NCI-H2107 (cell line): ENCODE results near the gene HOXB9.

ENCODE experiments used
- DNase-seq: peaks from one replicate; lab custom pipeline; 2025; lab: John Stamatoyannopoulos, UW

The HOXB9 gene

GRCh38 chr17:48583708-48584222, 42.4 kb downstream of the HOXB9 start:
- DNase-seq = no peak

DNA sequence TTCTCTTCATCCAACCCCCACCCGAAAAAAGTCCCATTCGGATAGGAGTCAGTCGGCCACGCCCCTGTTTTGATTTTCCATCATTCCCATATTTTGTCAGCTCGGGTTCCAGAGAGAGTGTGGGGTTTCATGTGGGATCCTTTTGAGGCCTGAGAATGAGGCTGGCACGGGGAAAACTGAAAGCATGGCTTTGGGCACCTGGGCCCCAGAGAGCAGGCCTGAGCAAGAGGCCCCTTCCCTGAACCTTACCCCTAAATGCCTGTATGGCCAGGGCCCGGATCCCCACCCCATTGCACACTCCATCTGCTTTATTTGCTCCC, 43.4 kb downstream of the HOXB9 start:
- no peak for DNase-seq

- no peak for DNase-seq
Observed at GRCh38 chr17:48579760-48580554, 46.2 kb downstream of the HOXB9 start.

- DNase-seq = no peak
Observed at GRCh38 chr17:48579471-48579759, 46.7 kb downstream of the HOXB9 start.

GRCh38 chr17:48578616-48579470, 47.3 kb downstream of the HOXB9 start:
- DNase-seq = no peak

- DNase-seq = peak; percentile 64
Observed at GRCh38 chr17:48577946-48578615, 48.1 kb downstream of the HOXB9 start, which contains the start of gene HOXB4. HOXB4 (minus strand) TSS chr17:48578350; CDS start chr17:48578319, 31 bp downstream.

DNA sequence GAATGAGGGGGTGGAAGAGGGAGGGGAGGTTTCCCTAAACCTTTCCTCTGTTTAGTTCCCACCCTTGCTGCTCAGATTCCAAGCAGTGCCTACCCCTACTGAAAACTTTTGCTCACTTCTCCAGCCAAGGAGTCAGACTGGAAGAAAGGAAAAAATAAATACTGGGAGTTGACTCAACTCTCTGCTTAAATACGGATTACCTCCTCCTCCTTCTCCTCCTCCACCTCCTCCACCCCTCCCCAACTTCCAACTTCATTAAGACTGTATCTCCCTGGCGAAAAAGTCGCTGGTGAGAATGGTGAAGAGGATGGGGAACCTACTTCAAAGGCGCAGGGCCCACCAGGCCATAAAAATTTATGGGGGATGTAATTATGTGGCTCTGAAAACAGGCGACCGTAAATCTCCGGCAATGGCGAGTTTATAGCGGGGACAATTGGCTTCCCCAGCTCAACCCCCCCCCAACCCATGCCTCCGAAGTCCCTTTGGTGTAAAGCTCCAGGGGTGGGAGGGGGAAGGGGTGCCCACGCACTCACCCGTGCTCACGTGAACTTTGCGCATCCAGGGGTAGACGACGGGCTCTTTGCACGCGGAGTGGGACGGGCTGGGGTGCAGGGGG, 48.7 kb downstream of the HOXB9 start:
- no peak for DNase-seq

DNA sequence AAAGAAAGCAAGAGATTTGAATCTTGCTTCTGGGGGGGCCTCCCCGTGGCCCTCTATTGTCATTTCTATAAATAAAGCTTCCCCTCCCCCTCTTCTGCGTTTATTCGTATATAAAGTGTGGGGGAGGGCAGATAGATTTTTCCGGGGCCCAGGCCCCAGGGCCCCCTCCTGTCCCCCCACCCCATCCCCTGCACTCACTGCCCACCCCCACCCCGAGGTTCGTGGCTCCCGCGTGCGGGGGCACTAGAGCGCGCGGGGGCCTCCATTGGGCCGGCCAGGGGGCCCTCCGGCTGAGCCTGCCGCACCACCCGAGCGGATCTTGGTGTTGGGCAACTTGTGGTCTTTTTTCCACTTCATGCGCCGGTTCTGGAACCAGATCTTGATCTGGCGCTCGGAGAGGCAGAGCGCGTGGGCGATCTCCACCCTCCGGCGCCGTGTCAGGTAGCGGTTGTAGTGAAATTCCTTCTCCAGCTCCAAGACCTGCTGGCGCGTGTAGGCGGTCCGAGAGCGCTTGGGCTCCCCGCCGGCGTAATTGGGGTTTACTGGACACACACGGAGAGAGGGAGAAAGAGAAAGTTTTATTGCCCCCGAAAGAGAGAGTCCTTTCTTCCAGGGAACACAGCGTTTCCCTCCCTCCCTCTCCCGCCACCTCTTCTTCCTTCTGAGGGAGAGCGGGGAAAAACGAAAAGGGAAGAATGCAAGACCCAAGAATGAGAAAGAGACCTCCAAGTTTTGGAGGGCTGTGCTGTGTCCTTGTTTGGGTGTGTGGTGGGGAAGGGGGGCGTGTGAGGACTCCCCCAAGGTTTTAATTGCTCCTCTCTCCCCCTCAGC, 49.5 kb downstream of the HOXB9 start:
- DNase-seq = no peak

DNA sequence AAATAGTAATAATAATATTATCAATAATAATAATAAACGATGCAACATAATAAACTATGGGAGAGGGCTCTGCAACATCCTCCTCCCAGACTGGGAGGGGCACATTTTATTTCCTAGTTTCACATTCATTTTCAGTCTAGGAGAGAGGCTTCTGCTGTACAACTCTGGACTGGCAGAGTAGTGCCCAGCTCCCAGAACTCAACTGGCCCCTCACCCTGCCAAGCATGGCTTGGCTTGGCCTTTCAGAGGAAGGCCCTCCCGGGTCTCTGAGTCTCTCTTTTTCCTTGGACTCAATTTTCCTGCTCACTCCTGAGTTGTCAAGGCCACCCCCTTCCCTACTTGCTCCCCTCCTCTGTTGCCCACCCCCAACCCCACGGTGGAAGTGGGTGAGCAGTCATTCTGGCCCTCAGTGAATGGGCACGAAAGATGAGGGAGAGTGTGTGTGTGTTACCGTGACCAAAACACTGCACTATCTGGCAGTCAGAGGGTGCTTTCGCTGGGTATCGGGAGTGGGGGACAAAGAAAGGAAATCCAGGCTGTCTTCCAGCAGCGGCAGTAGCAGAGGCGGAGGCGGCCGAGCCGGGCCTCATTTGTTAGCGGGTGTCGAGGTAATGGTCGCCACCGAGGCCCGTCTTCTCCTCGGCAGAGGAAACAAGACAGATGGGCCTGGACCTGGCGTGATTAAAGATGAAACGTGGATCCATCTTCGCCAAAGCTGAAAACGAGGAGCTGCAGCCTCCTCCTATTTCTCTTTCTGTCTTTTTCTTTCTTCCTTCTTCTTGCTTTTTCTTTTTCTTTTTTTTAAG, 50.3 kb downstream of the HOXB9 start:
- DNase-seq = no peak

- DNase-seq = peak; percentile 49
Observed at GRCh38 chr17:48575066-48575582, 51.0 kb downstream of the HOXB9 start.

DNA sequence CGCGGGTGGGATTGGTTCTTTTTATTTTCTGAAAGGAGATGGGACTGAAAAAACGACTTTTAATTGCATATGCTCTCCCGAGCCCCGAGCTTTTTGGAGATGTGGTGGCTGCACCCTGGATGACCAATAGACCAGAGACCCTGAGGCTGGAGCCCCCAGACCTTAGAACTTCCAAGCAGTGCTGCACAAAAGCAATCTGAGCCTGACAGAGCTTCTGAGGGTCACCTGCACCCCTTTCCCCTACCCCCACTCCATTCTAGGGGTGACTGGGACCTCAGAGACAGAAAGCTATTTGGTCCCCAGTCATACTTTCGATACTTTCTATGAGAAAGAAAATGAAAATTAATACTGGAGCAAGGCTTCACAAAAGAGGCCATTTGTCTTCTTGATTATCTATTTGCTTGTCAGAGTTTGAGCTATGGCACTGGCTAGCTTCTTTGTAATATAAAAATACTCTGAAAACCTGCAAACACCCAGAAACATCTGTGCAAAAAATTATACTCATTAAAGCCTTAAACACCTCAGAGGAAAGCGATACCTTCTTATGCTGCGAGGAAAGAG, 51.6 kb downstream of the HOXB9 start:
- no peak for DNase-seq

- DNase-seq = no peak
Observed at GRCh38 chr17:48571826-48572417, 54.2 kb downstream of the HOXB9 start.
